Upper lobe of left lung (tissue), 4 donors: ENCODE data around the gene MRS2.

ENCODE experiments used
- CTCF ChIP-seq, 6 experiments: fragments of 450-650 bp in 4 of 6; fragments of 200-600 bp in 2 of 6; sonication (generic) in 2 of 6; IDR thresholded peaks; one replicate each; pipeline ENCODE4 v1.5.1; 2016 to 2019; ENCODE audit warnings: antibody characterized with exemption in 6 of 6
- POLR2A ChIP-seq, 4 donors: fragments of 450-650 bp; IDR thresholded peaks; one replicate each; pipeline ENCODE4 v1.5.1; 2016 to 2017; ENCODE audit warnings: antibody characterized with exemption in 4 of 4, mild to moderate bottlenecking in 2 of 4
- POLR2AphosphoS5 ChIP-seq, 2 donors: sonication (generic); formaldehyde crosslinking; IDR thresholded peaks; one replicate each; pipeline ENCODE4 v1.5.1; 2017; ENCODE audit warnings: antibody characterized with exemption in 2 of 2

GRCh38 chr6:24458134-24458533 lies 55.4 kb downstream of the MRS2 start:
- TF ChIP-seq CTCF (IDR thresholded peaks at IDR 0.05) (no peak), POLR2A (IDR thresholded peaks at IDR 0.05) (no peak), POLR2AphosphoS5 (IDR thresholded peaks at IDR 0.05) (no peak)
